SJSA1 (cell line): ENCODE measurements around the gene THTPA. TPM values are rescaled to one million over a fixed set of nuclear protein-coding genes. Genes with fewer than 3 reads are reported as not detected.

ENCODE experiments used
- DNase-seq, 2 experiments: peaks; one replicate each; pipeline ENCODE4 v3.0.0-alpha.2; 2015 to 2020; ENCODE audit warnings: low spot score in 2 of 2, low read depth in 1 of 2
- H3K27ac ChIP-seq: fragments of 250-450 bp; sonication (Bioruptor Pico); 2 replicates; pipeline ENCODE4 v1.5.1; 2020; ENCODE audit warnings: mild to moderate bottlenecking, moderate library complexity
- H3K27me3 ChIP-seq: fragments of 250-450 bp; sonication (Bioruptor Pico); replicated peaks from 2 replicates; pipeline ENCODE4 v1.5.1; 2020; ENCODE audit warnings: mild to moderate bottlenecking, moderate library complexity
- H3K36me3 ChIP-seq: fragments of 250-450 bp; sonication (Bioruptor Pico); 2 replicates; pipeline ENCODE4 v1.5.1; 2020; ENCODE audit warnings: mild to moderate bottlenecking
- H3K4me1 ChIP-seq: fragments of 250-450 bp; sonication (Bioruptor Pico); replicated peaks from 2 replicates; pipeline ENCODE4 v1.6.1; 2021; ENCODE audit warnings: mild to moderate bottlenecking
- H3K4me3 ChIP-seq: fragments of 250-450 bp; sonication (Bioruptor Pico); 2 replicates; pipeline ENCODE4 v1.5.1; 2020; ENCODE audit warnings: mild to moderate bottlenecking
- H3K9me3 ChIP-seq: fragments of 250-450 bp; sonication (Bioruptor Pico); replicated peaks from 2 replicates; pipeline ENCODE4 v1.5.1; 2020; ENCODE audit warnings: mild to moderate bottlenecking
- total RNA-seq: library from RNA; depleted of rRNA; stranded (reverse); fragments of >200 nt; shearing (Covaris generic); gene quantifications from 2 replicates; pipeline ENCODE4 v1.2.3, GENCODE V29; 2014

THTPA gene
- total RNA-seq, 1 experiment from 2014 or later = 5.0 TPM

- no peak overlapping the region for H3K4me3 ChIP-seq
- peaks cover 8% of the 10 kb centered on the region for H3K4me1 ChIP-seq
- peaks cover 26% of the 10 kb centered on the region for H3K27me3 ChIP-seq
- no peak overlapping the region for H3K27ac ChIP-seq
- H3K36me3 ChIP-seq = no peaks in the 10 kb centered on the region
- no peak for DNase-seq
- no peaks in the 10 kb centered on the region for H3K9me3 ChIP-seq
These were observed 15.8 kb downstream of the THTPA start for GRCh38 chr14:23571701-23572523.

GRCh38 chr14:23572524-23572828 lies 16.4 kb downstream of the THTPA start:
- DNase-seq = no peak
- H3K36me3 ChIP-seq = no peaks in the 10 kb centered on the region
- H3K27ac ChIP-seq = no peak overlapping the region
- no peaks in the 10 kb centered on the region for H3K9me3 ChIP-seq
- peaks cover 32% of the 10 kb centered on the region for H3K27me3 ChIP-seq
- H3K4me3 ChIP-seq = no peak overlapping the region
- peaks cover 5% of the 10 kb centered on the region for H3K4me1 ChIP-seq

DNA sequence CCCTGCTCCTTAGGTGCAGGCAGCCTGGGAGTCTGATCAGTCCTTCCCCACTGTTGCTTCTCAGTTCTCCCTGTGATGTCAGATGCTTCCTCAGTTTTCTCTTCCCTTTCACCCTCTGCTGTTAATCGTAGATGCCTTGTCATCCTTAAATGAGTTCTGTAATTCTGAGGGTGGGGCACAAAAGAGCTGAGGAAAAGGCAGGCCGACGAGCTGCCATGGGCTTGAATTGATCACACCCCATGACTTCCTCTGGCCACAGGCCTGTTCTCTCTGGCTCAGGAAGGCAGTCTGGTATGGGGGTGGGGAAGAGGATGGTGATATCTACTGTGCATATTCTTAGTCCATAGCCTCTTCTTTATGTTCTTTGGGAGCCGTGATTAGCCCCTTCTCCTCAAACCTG lies 16.8 kb downstream of the THTPA start:
- Histone ChIP-seq H3K27me3 (peaks cover 35% of the 10 kb centered on the region), H3K36me3 (no peaks in the 10 kb centered on the region), H3K9me3 (no peaks in the 10 kb centered on the region), H3K4me1 (peaks cover 1% of the 10 kb centered on the region), H3K4me3 (no peak overlapping the region), H3K27ac (no peak overlapping the region)
- peak in 1 of 2 experiments; percentile 16 for DNase-seq

DNA sequence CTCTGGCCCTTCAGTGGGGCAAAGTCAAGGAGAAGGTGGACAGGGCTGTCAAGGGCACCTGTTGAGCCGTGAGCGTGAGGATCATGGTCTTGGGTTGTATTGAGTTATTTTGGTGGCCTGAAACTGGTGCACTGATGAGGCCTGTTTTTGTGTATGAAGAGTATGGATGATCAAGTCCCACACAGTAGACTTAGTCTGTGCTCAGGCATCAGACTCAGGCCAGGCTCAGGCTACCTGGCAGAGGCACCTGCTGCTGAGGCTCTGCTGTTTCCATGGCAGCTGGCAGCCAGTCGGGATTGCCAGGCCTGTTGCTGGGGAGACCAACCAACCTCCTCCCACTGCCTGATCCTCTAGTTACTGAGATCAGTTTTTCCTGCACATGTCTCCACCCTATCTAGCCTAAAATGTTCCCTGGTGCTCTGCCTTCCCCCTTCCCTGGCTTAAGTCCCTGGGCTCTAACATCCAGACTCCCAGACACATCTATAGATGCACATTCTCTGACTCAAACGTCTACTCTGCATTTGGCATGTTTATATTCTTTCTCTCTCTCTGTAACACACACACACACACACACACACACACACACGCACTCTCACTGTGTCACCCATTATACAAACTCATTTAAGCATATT lies 17.4 kb downstream of the THTPA start:
- no peaks in the 10 kb centered on the region for H3K4me1 ChIP-seq
- peaks cover 35% of the 10 kb centered on the region for H3K27me3 ChIP-seq
- no peaks in the 10 kb centered on the region for H3K36me3 ChIP-seq
- peak in 1 of 2 experiments; percentile 21 for DNase-seq
- H3K27ac ChIP-seq = no peak overlapping the region
- no peaks in the 10 kb centered on the region for H3K9me3 ChIP-seq
- no peak overlapping the region for H3K4me3 ChIP-seq

- no peak overlapping the region for H3K4me3 ChIP-seq
- no peaks in the 10 kb centered on the region for H3K4me1 ChIP-seq
- no peak for DNase-seq
- no peaks in the 10 kb centered on the region for H3K36me3 ChIP-seq
- H3K27ac ChIP-seq = no peak overlapping the region
- no peaks in the 10 kb centered on the region for H3K9me3 ChIP-seq
- H3K27me3 ChIP-seq = peaks cover 50% of the 10 kb centered on the region
These were observed 21.1 kb downstream of the THTPA start for GRCh38 chr14:23577004-23577681.

GRCh38 chr14:23577710-23578392 lies 21.8 kb downstream of the THTPA start:
- Histone ChIP-seq H3K27me3 (peaks cover 50% of the 10 kb centered on the region), H3K36me3 (no peaks in the 10 kb centered on the region), H3K4me3 (no peak overlapping the region), H3K9me3 (no peaks in the 10 kb centered on the region), H3K4me1 (no peaks in the 10 kb centered on the region), H3K27ac (no peak overlapping the region)
- DNase-seq = no peak

DNA sequence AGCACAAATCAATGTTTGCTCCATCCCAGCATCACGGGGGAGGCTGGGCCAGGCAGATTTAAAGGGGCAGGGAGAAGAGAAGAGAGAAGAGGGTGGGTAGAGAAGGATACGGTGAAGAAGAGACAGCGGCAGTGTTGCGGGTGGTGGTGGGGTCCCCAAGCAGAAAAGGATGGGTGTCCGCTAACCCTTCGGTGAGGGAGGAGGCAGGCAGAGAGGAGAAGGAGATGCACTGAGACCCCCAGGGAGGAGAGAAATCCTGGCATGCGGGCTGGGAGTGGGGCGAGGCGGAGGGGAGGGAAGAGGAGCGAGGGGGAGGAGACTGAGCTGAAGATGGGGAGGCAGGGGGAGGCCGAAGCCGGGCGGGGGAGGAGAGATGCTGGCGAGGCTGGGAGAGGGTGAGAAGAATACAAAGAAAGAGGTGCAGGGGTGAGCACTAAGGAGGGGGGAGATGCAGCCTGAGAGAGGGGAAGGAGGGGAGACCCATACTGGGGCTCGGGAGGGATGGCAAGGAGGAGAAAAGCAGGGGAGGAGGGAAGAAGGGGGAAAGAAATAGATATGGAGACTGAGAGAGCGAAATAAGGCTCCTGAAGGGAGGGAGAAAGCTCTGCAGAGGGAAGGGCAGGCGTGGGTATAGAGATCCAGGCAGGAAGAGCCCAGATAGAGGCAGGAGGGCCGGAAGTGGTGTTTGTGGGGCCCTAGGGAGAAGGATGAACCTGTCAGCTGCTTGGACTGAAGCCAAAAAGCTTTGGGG lies 22.7 kb downstream of the THTPA start, which contains the start of gene JPH4:
Gene JPH4, minus strand, starts transcription at position 231 of the 751 bp plus-strand sequence. CDS start 1,337 bp downstream, outside the sequence.
- Histone ChIP-seq H3K9me3 (no peaks in the 10 kb centered on the region), H3K27ac (no peak within 1 kb of the TSS), H3K27me3 (peaks cover 48% of the 10 kb centered on the region), H3K36me3 (no peaks in the 10 kb centered on the region), H3K4me3 (no peak within 1 kb of the TSS), H3K4me1 (no peaks in the 10 kb centered on the region)
- DNase-seq = no peak

DNA sequence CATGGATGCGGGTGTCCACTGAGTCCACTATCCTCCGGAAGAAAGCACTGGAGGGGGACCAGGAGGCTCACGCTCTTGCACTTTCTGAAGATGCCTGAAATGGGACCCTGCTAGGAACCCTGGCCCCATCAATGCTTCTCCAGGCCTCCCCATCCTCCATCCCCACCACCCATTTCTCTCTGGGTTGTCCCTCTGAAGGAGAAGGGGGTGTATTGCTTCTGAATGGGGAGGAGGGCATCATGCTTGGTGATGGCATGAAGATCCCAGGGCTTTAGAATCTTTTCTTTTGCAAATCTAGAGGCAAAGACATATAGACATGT lies 23.2 kb downstream of the THTPA start:
- DNase-seq = no peak
- Histone ChIP-seq H3K4me1 (no peaks in the 10 kb centered on the region), H3K4me3 (no peak overlapping the region), H3K36me3 (no peaks in the 10 kb centered on the region), H3K27me3 (peaks cover 46% of the 10 kb centered on the region), H3K27ac (no peak overlapping the region), H3K9me3 (no peaks in the 10 kb centered on the region)

GRCh38 chr14:23579739-23580138 lies 23.7 kb downstream of the THTPA start:
- H3K36me3 ChIP-seq = no peaks in the 10 kb centered on the region
- H3K4me3 ChIP-seq = no peak overlapping the region
- no peaks in the 10 kb centered on the region for H3K4me1 ChIP-seq
- no peaks in the 10 kb centered on the region for H3K9me3 ChIP-seq
- H3K27ac ChIP-seq = no peak overlapping the region
- peaks cover 45% of the 10 kb centered on the region for H3K27me3 ChIP-seq
- DNase-seq = no peak

GRCh38 chr14:23580152-23580926 lies 24.3 kb downstream of the THTPA start:
- Histone ChIP-seq H3K4me3 (no peak overlapping the region), H3K4me1 (no peaks in the 10 kb centered on the region)

GRCh38 chr14:23580948-23581281 lies 24.8 kb downstream of the THTPA start:
- Histone ChIP-seq H3K9me3 (no peaks in the 10 kb centered on the region), H3K27me3 (peaks cover 33% of the 10 kb centered on the region)

More at GRCh38 chr14:23580152-23580926, 24.3 kb downstream of the THTPA start:
- Histone ChIP-seq H3K27ac (no peak overlapping the region), H3K36me3 (no peaks in the 10 kb centered on the region), H3K9me3 (no peaks in the 10 kb centered on the region), H3K27me3 (peaks cover 39% of the 10 kb centered on the region)
- DNase-seq = no peak

GRCh38 chr14:23582906-23583760 lies 27.1 kb downstream of the THTPA start:
- Histone ChIP-seq H3K4me1 (no peaks in the 10 kb centered on the region), H3K4me3 (no peak overlapping the region), H3K27me3 (peaks cover 15% of the 10 kb centered on the region), H3K36me3 (no peaks in the 10 kb centered on the region), H3K27ac (no peak overlapping the region), H3K9me3 (no peaks in the 10 kb centered on the region)
- no peak for DNase-seq

More at GRCh38 chr14:23580948-23581281, 24.8 kb downstream of the THTPA start:
- no peak overlapping the region for H3K4me3 ChIP-seq
- DNase-seq = no peak
- no peak overlapping the region for H3K27ac ChIP-seq
- no peaks in the 10 kb centered on the region for H3K4me1 ChIP-seq
- H3K36me3 ChIP-seq = no peaks in the 10 kb centered on the region
